H1 (cell line): ENCODE results near the gene RNF126. TPM values are rescaled to one million over a fixed set of nuclear protein-coding genes. Genes with fewer than 3 reads are reported as not detected.

Source experiments
- CHD1 ChIP-seq: IDR thresholded peaks from 2 replicates; pipeline ENCODE4 v1.6.1; 2012; ENCODE audit warnings: low read depth, low read length, improper control_type of control experiment
- CHD2 ChIP-seq: IDR thresholded peaks from 2 replicates; pipeline ENCODE4 v1.6.1; 2012; ENCODE audit warnings: low read length, improper control_type of control experiment
- E2F6 ChIP-seq: IDR thresholded peaks from 2 replicates; pipeline ENCODE4 v1.6.1; 2012; ENCODE audit warnings: inconsistent platforms
- EGR1 ChIP-seq: IDR thresholded peaks from 2 replicates; pipeline ENCODE4 v1.6.1; 2011; ENCODE audit warnings: low read depth, low read length, borderline replicate concordance
- FOSL1 ChIP-seq: IDR thresholded peaks from 2 replicates; pipeline ENCODE4 v1.6.1; 2011; ENCODE audit warnings: mild to moderate bottlenecking, low read depth, low read length, moderate library complexity; ENCODE audit not compliant: insufficient read depth
- PHF8 ChIP-seq: fragments of 200-600 bp; sonication (generic); conservative IDR thresholded peaks from 2 replicates; pipeline ENCODE4 v1.7.1; 2012; ENCODE audit warnings: low read depth, mild to moderate bottlenecking, inconsistent platforms, low read length, moderate library complexity
- TAF7 ChIP-seq: optimal IDR thresholded peaks from 2 replicates; pipeline ENCODE3; 2011; ENCODE audit warnings: low read depth, mild to moderate bottlenecking, inconsistent platforms, low read length, moderate library complexity, borderline replicate concordance
- polyA plus RNA-seq, 7 experiments: library from polyadenylated mRNA; depleted of rRNA in 3 of 7; stranded (reverse) in 5 of 7; unstranded in 2 of 7; fragments of >200 nt in 5 of 7; fragments of 200-250 nt in 2 of 7; gene quantifications; 1 replicate in 5 of 7; 2 replicates in 1 of 7; 4 replicates in 1 of 7; pipeline versions ENCODE4 v1.2.1 to v1.2.3, GENCODE V29; 2011 to 2013; ENCODE audit warnings: missing spikeins in 2 of 7, mixed read lengths in 2 of 7
- total RNA-seq: library from RNA; stranded (reverse); fragmentation: NEBNext Ultra II Directional; extraction: Animal tissue kit (Norgen Biotek cat#: 25700); gene quantifications from 2 replicates; pipeline ENCODE4 v1.2.1, GENCODE V29; 2021
- TF ChIP-seq, protein P1 (sequence below): fragments of 300-600 bp; sonication (generic); IDR thresholded peaks from 2 replicates; pipeline ENCODE4 v1.7.1; 2012; ENCODE audit warnings: low read length, moderate library complexity, mild to moderate bottlenecking, inconsistent platforms; ENCODE audit not compliant: insufficient replicate concordance

RNF126 gene
- total and polyA plus RNA-seq, 2 of the 8 experiments (the other 6 are each of a cell fraction or from before 2014, with no cell fraction given), result 21.8 to 68.0 TPM

DNA sequence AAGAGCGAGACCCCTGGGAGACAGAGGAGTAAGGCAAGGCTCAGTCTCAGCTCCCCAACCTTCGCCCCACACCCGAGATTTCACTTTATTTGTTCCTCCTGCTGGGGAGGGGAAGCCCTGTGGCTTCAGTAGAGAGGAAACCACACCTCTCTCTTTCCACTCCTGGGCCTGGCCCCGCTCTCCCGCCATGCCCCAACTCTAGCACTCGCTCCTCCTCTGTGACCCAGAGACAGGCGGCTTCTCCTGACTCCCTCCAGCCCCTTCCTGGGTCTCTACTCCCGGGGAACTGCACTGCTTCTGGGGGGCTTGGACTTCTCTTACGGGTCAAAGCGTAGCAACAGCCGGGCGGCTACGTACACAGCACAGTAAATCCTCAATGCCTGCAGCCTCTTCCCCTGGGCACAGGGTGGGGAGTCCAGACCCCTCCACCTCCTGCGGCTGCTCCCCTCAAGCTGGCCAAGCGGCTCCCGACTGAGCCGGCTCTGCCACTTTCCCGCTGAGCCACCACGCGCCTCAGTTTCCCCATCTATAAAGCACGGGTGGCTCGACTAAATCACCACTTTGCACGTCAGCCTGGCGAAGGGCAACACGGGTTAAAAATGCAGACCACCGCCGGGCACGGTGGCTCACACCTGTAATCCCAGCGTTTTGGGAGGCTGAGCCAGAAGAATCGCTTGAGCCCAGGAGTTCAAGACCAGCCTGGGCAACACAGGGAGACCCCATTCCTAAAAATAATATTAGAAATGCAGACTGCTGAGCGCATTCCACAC is 1.4 kb downstream of the RNF126 start (continued):
- TF ChIP-seq, protein P1, sequence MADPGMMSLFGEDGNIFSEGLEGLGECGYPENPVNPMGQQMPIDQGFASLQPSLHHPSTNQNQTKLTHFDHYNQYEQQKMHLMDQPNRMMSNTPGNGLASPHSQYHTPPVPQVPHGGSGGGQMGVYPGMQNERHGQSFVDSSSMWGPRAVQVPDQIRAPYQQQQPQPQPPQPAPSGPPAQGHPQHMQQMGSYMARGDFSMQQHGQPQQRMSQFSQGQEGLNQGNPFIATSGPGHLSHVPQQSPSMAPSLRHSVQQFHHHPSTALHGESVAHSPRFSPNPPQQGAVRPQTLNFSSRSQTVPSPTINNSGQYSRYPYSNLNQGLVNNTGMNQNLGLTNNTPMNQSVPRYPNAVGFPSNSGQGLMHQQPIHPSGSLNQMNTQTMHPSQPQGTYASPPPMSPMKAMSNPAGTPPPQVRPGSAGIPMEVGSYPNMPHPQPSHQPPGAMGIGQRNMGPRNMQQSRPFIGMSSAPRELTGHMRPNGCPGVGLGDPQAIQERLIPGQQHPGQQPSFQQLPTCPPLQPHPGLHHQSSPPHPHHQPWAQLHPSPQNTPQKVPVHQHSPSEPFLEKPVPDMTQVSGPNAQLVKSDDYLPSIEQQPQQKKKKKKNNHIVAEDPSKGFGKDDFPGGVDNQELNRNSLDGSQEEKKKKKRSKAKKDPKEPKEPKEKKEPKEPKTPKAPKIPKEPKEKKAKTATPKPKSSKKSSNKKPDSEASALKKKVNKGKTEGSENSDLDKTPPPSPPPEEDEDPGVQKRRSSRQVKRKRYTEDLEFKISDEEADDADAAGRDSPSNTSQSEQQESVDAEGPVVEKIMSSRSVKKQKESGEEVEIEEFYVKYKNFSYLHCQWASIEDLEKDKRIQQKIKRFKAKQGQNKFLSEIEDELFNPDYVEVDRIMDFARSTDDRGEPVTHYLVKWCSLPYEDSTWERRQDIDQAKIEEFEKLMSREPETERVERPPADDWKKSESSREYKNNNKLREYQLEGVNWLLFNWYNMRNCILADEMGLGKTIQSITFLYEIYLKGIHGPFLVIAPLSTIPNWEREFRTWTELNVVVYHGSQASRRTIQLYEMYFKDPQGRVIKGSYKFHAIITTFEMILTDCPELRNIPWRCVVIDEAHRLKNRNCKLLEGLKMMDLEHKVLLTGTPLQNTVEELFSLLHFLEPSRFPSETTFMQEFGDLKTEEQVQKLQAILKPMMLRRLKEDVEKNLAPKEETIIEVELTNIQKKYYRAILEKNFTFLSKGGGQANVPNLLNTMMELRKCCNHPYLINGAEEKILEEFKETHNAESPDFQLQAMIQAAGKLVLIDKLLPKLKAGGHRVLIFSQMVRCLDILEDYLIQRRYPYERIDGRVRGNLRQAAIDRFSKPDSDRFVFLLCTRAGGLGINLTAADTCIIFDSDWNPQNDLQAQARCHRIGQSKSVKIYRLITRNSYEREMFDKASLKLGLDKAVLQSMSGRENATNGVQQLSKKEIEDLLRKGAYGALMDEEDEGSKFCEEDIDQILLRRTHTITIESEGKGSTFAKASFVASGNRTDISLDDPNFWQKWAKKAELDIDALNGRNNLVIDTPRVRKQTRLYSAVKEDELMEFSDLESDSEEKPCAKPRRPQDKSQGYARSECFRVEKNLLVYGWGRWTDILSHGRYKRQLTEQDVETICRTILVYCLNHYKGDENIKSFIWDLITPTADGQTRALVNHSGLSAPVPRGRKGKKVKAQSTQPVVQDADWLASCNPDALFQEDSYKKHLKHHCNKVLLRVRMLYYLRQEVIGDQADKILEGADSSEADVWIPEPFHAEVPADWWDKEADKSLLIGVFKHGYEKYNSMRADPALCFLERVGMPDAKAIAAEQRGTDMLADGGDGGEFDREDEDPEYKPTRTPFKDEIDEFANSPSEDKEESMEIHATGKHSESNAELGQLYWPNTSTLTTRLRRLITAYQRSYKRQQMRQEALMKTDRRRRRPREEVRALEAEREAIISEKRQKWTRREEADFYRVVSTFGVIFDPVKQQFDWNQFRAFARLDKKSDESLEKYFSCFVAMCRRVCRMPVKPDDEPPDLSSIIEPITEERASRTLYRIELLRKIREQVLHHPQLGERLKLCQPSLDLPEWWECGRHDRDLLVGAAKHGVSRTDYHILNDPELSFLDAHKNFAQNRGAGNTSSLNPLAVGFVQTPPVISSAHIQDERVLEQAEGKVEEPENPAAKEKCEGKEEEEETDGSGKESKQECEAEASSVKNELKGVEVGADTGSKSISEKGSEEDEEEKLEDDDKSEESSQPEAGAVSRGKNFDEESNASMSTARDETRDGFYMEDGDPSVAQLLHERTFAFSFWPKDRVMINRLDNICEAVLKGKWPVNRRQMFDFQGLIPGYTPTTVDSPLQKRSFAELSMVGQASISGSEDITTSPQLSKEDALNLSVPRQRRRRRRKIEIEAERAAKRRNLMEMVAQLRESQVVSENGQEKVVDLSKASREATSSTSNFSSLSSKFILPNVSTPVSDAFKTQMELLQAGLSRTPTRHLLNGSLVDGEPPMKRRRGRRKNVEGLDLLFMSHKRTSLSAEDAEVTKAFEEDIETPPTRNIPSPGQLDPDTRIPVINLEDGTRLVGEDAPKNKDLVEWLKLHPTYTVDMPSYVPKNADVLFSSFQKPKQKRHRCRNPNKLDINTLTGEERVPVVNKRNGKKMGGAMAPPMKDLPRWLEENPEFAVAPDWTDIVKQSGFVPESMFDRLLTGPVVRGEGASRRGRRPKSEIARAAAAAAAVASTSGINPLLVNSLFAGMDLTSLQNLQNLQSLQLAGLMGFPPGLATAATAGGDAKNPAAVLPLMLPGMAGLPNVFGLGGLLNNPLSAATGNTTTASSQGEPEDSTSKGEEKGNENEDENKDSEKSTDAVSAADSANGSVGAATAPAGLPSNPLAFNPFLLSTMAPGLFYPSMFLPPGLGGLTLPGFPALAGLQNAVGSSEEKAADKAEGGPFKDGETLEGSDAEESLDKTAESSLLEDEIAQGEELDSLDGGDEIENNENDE, result no peak
- no peak for TF ChIP-seq TAF7
- no peak for TF ChIP-seq EGR1
- no peak for TF ChIP-seq CHD1
- TF ChIP-seq CHD2, result no peak
- no peak for TF ChIP-seq FOSL1
- TF ChIP-seq E2F6, result no peak
- no peak for TF ChIP-seq PHF8
